ENCODE results near the gene ALG9. TPM values are rescaled to one million over a fixed set of nuclear protein-coding genes. Genes with fewer than 3 reads are reported as not detected.

The ALG9 gene
- total RNA-seq, 2 donors from 2014 or later, result 25.3 to 26.6 TPM

GRCh38 chr11:111811445-111811844 is 59.9 kb downstream of the ALG9 start:
- H3K36me3 Mint-ChIP-seq (ENCODE audit: low read depth), result peaks cover 6% of the 10 kb centered on the region

GRCh38 chr11:111808834-111809233 is 62.5 kb downstream of the ALG9 start:
- H3K4me3 ChIP-seq (ENCODE audit: low read length), result no peak overlapping the region
- H3K27ac ChIP-seq (ENCODE audit: low read depth, low read length), result no peak overlapping the region
- no peak for DNase-seq
- H3K27me3 Mint-ChIP-seq (ENCODE audit: insufficient read depth), result no peaks in the 10 kb centered on the region
- no peaks in the 10 kb centered on the region for H3K27me3 ChIP-seq (ENCODE audit: control insufficient read depth, insufficient read depth, low read length, poor library complexity, severe bottlenecking)
- no peak for TF ChIP-seq CTCF (conservative IDR thresholded peaks at IDR 0.05)
- peaks cover 21% of the 10 kb centered on the region for H3K36me3 Mint-ChIP-seq (ENCODE audit: low read depth)
- H3K9ac ChIP-seq (ENCODE audit: extremely low read depth, low read length, poor library complexity, severe bottlenecking), result no peak overlapping the region
- no peak overlapping the region for H3K4me3 Mint-ChIP-seq
- H3K9me3 ChIP-seq (ENCODE audit: control insufficient read depth, low read length), result peaks cover 4% of the 10 kb centered on the region
- no peaks in the 10 kb centered on the region for H3K4me1 ChIP-seq (ENCODE audit: control insufficient read depth, insufficient read depth, low read length)
- peaks cover 8% of the 10 kb centered on the region for H3K4me1 Mint-ChIP-seq
- no peak overlapping the region for H3K27ac Mint-ChIP-seq
- WGBS, 2 experiments (ENCODE audit: insufficient coverage in 1 of 2, insufficient read length in 1 of 2), result 83 to 100% methylated on average over 2 of the region's 2 CpGs
- H3K9me3 Mint-ChIP-seq, result no peaks in the 10 kb centered on the region
- peaks cover 7% of the 10 kb centered on the region for H3K36me3 ChIP-seq (ENCODE audit: control insufficient read depth, insufficient read depth, low read length)

More at GRCh38 chr11:111811445-111811844, 59.9 kb downstream of the ALG9 start:
- Mint-ChIP-seq H3K27me3 (ENCODE audit: insufficient read depth) (no peaks in the 10 kb centered on the region), H3K9me3 (no peaks in the 10 kb centered on the region), H3K4me1 (peaks cover 6% of the 10 kb centered on the region), H3K27ac (no peak overlapping the region), H3K4me3 (no peak overlapping the region)
- no peak for DNase-seq
- no peak overlapping the region for H3K9ac ChIP-seq (ENCODE audit: extremely low read depth, low read length, poor library complexity, severe bottlenecking)
- no peak overlapping the region for H3K4me3 ChIP-seq (ENCODE audit: low read length)
- WGBS, 2 experiments (ENCODE audit: insufficient coverage in 1 of 2, insufficient read length in 1 of 2), result 95% methylated on average over 2 of the region's 2 CpGs; no CpG with 5 or more reads in 1 of the 2 experiments
- peaks cover 4% of the 10 kb centered on the region for H3K9me3 ChIP-seq (ENCODE audit: control insufficient read depth, low read length)
- no peak overlapping the region for H3K27ac ChIP-seq (ENCODE audit: low read depth, low read length)
- H3K27me3 ChIP-seq (ENCODE audit: control insufficient read depth, insufficient read depth, low read length, poor library complexity, severe bottlenecking), result no peaks in the 10 kb centered on the region
- no peaks in the 10 kb centered on the region for H3K36me3 ChIP-seq (ENCODE audit: control insufficient read depth, insufficient read depth, low read length)
- TF ChIP-seq CTCF (conservative IDR thresholded peaks at IDR 0.05), result no peak
- H3K4me1 ChIP-seq (ENCODE audit: control insufficient read depth, insufficient read depth, low read length), result no peaks in the 10 kb centered on the region

- Mint-ChIP-seq H3K9me3 (no peaks in the 10 kb centered on the region), H3K4me1 (peaks cover 12% of the 10 kb centered on the region), H3K27ac (no peak overlapping the region), H3K27me3 (ENCODE audit: insufficient read depth) (no peaks in the 10 kb centered on the region), H3K36me3 (ENCODE audit: low read depth) (peaks cover 25% of the 10 kb centered on the region), H3K4me3 (no peak overlapping the region)
- no peak overlapping the region for H3K4me3 ChIP-seq (ENCODE audit: low read length)
- peaks cover 7% of the 10 kb centered on the region for H3K36me3 ChIP-seq (ENCODE audit: control insufficient read depth, insufficient read depth, low read length)
- peaks cover 4% of the 10 kb centered on the region for H3K9me3 ChIP-seq (ENCODE audit: control insufficient read depth, low read length)
- H3K4me1 ChIP-seq (ENCODE audit: control insufficient read depth, insufficient read depth, low read length), result no peaks in the 10 kb centered on the region
- H3K9ac ChIP-seq (ENCODE audit: extremely low read depth, low read length, poor library complexity, severe bottlenecking), result no peak overlapping the region
- no peaks in the 10 kb centered on the region for H3K27me3 ChIP-seq (ENCODE audit: control insufficient read depth, insufficient read depth, low read length, poor library complexity, severe bottlenecking)
- no peak overlapping the region for H3K27ac ChIP-seq (ENCODE audit: low read depth, low read length)
- no peak for DNase-seq
- no peak for TF ChIP-seq CTCF (conservative IDR thresholded peaks at IDR 0.05)
- 89 to 92% methylated on average over 2 of the region's 2 CpGs for WGBS, 2 experiments (ENCODE audit: insufficient coverage in 1 of 2, insufficient read length in 1 of 2)
Observed at GRCh38 chr11:111808063-111808588, 63.3 kb downstream of the ALG9 start.
